Measurements from ENCODE around the gene BMP7. TPM values are rescaled to one million over a fixed set of nuclear protein-coding genes. Genes with fewer than 3 reads are reported as not detected.

Gene BMP7
- total RNA-seq, 1 experiment from 2014 or later, result not detected

DNA sequence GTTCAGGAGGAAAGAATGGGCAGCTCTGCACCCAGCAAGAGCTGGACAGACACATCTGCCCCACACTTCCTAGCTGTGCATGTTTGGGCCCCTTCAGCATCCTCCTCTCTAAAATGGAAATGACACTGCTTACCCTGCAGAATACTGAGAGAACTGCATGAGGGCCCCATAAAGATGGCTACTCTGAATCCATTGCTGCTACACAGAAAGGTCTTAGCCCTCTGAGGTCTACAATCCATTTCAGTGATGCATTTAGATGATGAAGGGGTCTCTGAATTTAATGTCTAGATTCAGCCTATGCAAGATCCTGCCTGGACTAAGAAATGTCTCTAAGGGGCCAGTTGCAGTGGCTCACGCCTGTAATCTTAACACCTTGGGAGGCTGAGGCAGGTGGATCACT is 11.3 kb downstream of the BMP7 start:
- no peak for DNase-seq (ENCODE audit: unreplicated experiment)
- Mint-ChIP-seq H3K27me3 (ENCODE audit: insufficient read depth, unreplicated experiment) (peaks cover 39% of the 10 kb centered on the region), H3K4me1 (ENCODE audit: insufficient read depth, unreplicated experiment) (no peaks in the 10 kb centered on the region), H3K4me3 (ENCODE audit: unreplicated experiment) (no peak overlapping the region), H3K27ac (ENCODE audit: low read depth, unreplicated experiment) (no peak overlapping the region), H3K36me3 (ENCODE audit: insufficient read depth, unreplicated experiment) (no peaks in the 10 kb centered on the region), H3K9me3 (ENCODE audit: unreplicated experiment) (no peaks in the 10 kb centered on the region)
- ChIA-PET CTCF (no interaction called here), POLR2A (no interaction called here)
- no TSS peak for BruUV-seq (replicated peaks)
- TF ChIP-seq, protein P1, sequence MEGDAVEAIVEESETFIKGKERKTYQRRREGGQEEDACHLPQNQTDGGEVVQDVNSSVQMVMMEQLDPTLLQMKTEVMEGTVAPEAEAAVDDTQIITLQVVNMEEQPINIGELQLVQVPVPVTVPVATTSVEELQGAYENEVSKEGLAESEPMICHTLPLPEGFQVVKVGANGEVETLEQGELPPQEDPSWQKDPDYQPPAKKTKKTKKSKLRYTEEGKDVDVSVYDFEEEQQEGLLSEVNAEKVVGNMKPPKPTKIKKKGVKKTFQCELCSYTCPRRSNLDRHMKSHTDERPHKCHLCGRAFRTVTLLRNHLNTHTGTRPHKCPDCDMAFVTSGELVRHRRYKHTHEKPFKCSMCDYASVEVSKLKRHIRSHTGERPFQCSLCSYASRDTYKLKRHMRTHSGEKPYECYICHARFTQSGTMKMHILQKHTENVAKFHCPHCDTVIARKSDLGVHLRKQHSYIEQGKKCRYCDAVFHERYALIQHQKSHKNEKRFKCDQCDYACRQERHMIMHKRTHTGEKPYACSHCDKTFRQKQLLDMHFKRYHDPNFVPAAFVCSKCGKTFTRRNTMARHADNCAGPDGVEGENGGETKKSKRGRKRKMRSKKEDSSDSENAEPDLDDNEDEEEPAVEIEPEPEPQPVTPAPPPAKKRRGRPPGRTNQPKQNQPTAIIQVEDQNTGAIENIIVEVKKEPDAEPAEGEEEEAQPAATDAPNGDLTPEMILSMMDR (IDR thresholded peaks at IDR 0.05; ENCODE audit: unreplicated experiment), result no peak
- intact Hi-C loops (cut with micrococcal nuclease), result no loop called here

DNA sequence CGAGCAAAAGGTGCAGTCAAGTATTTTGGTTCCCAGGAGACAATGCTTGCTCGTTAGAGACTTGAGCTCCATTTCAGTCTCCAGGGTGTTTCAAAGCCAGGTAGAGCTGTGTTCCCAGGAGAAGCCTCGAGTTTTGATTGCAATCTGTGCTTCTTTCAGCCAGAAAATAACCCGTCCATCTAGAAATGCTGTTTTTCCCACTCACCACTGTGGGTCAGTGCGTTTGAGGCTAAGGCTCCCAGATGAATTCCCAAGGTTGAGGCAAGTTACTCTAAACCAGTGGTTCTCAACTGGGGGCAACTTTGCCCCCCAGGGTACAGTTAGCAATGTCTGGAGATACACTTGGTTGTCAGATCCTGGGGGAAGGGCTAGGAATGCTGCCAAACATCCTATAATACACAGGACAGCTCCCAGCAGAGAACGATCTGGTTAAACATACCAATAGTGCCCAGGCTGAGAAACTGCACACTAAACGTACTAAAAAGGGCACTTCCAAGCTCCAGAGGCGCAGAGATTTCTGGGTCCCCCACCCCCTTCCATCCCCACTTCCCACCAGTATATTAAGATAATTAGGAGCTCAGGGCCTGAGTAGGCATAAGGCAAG is 13.8 kb downstream of the BMP7 start:
- peaks cover 15% of the 10 kb centered on the region for H3K27me3 Mint-ChIP-seq (ENCODE audit: insufficient read depth, unreplicated experiment)
- no peak overlapping the region for H3K4me3 Mint-ChIP-seq (ENCODE audit: unreplicated experiment)
- POLR2A ChIA-PET, result interaction anchor here (0.7 kb wide), 1 partner anchor 28 kb away, joined by 3 read pairs; no protein-coding TSS in a partner anchor
- TF ChIP-seq, protein P1 (IDR thresholded peaks at IDR 0.05; ENCODE audit: unreplicated experiment), result no peak
- CTCF ChIA-PET, result interaction anchor here (0.8 to 2.2 kb wide), 2 partner anchors 80 to 83 kb away, joined by 3 to 12 read pairs; no protein-coding TSS in a partner anchor
- no peak for DNase-seq (ENCODE audit: unreplicated experiment)
- H3K9me3 Mint-ChIP-seq (ENCODE audit: unreplicated experiment), result no peaks in the 10 kb centered on the region
- no TSS peak for BruUV-seq (replicated peaks)
- H3K27ac Mint-ChIP-seq (ENCODE audit: low read depth, unreplicated experiment), result no peak overlapping the region
- H3K36me3 Mint-ChIP-seq (ENCODE audit: insufficient read depth, unreplicated experiment), result no peaks in the 10 kb centered on the region
- H3K4me1 Mint-ChIP-seq (ENCODE audit: insufficient read depth, unreplicated experiment), result no peaks in the 10 kb centered on the region
- intact Hi-C loops (cut with micrococcal nuclease), result no loop called here

DNA sequence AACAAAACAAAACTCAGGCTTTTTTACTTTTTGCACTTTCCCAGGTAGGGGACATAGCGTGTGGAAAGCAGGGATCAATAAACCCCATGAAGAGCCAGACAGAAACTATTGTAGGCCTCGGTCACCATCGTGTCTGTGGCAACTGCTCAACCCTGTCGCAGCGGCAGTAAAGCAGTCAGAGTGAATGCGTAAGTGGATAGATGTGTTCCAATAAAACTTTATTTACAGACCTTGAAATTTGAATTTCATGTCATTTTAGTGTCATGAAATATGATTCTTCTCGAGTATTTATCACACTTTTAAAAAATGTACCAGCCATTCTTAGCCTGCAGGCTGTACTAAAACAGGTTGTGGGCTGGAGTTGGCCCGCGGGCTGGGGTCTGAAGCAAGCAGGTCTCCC is 14.5 kb downstream of the BMP7 start:
- Mint-ChIP-seq H3K36me3 (ENCODE audit: insufficient read depth, unreplicated experiment) (no peaks in the 10 kb centered on the region), H3K9me3 (ENCODE audit: unreplicated experiment) (no peaks in the 10 kb centered on the region), H3K27ac (ENCODE audit: low read depth, unreplicated experiment) (no peak overlapping the region), H3K4me3 (ENCODE audit: unreplicated experiment) (no peak overlapping the region), H3K4me1 (ENCODE audit: insufficient read depth, unreplicated experiment) (no peaks in the 10 kb centered on the region), H3K27me3 (ENCODE audit: insufficient read depth, unreplicated experiment) (peaks cover 15% of the 10 kb centered on the region)
- BruUV-seq (replicated peaks), result no TSS peak
- no peak for DNase-seq (ENCODE audit: unreplicated experiment)
- POLR2A ChIA-PET, result no interaction called here
- intact Hi-C loops (cut with micrococcal nuclease), result no loop called here
- TF ChIP-seq, protein P1 (IDR thresholded peaks at IDR 0.05; ENCODE audit: unreplicated experiment), result no peak
- CTCF ChIA-PET, result interaction anchor here (2.2 kb wide), 1 partner anchor 81 kb away, joined by 12 read pairs; no protein-coding TSS in a partner anchor

DNA sequence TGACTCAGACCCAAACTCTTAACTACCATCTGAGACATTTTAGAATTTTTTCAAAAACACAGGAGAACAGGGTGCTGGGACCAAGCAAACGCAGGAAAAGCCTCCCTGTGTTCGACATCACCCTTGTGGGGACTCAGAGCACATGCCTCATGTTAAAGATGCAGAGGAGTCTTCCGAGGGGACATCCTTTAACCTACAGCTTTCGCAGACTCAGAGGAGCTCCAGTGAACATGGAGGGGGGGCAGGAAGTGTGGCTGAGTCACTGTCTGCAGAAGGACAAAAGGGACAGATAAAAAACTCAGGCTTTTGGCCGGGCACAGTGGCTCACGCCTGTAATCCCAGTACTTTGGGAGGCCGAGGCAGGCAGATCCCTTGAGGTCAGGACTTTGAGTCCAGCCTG is 15.1 kb downstream of the BMP7 start:
- BruUV-seq (replicated peaks), result no TSS peak
- ChIA-PET CTCF (interaction anchor here (0.6 to 1.1 kb wide), 3 partner anchors 46 to 142 kb away, joined by 3 to 4 read pairs (median 4); no protein-coding TSS in a partner anchor), POLR2A (no interaction called here)
- Mint-ChIP-seq H3K27me3 (ENCODE audit: insufficient read depth, unreplicated experiment) (peaks cover 15% of the 10 kb centered on the region), H3K9me3 (ENCODE audit: unreplicated experiment) (no peaks in the 10 kb centered on the region), H3K4me3 (ENCODE audit: unreplicated experiment) (no peak overlapping the region), H3K4me1 (ENCODE audit: insufficient read depth, unreplicated experiment) (no peaks in the 10 kb centered on the region), H3K27ac (ENCODE audit: low read depth, unreplicated experiment) (no peak overlapping the region), H3K36me3 (ENCODE audit: insufficient read depth, unreplicated experiment) (no peaks in the 10 kb centered on the region)
- TF ChIP-seq, protein P1 (IDR thresholded peaks at IDR 0.05; ENCODE audit: unreplicated experiment), result no peak
- DNase-seq (ENCODE audit: unreplicated experiment), result no peak
- intact Hi-C loops (cut with micrococcal nuclease), result no loop called here
